ENCODE results near the gene MORN1. TPM values are rescaled to one million over a fixed set of nuclear protein-coding genes. Genes with fewer than 3 reads are reported as not detected.

Gene MORN1
- total RNA-seq, 1 donor = 13.4 TPM

DNA sequence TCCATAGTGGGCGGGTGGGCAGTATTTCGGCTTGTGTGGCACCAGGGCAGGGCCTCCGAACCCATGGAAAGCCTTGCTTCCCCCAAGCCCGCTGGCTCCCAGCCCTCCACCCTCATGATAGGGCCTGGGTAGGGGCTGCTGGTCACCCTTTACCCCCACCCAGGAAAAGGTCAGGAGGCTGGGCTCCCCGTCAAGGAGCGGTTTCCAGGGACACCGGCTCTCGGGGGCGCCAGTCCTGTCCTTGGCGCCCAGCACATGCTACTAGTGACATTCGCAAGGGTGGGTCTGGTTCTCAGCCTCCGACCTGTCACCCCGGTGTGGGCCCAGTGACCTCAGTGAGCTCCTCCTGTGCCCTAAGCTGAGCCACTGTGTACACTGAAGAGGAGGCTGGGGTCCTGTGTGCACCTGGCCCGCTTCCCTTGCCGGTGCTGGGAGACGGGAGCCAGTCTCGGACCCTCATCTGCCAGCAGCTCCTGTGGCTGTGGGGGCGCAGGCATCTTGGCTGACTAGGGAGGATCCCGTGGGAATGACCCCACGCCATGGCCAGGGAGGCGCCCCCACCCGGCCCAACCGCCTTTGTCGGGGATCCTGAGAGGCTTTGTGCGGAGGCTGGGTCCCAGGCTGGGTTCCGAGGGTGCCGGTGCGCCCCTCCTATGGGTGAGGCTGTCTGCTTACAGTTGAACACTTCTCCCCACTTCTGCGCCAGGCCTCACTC lies 108.6 kb downstream of the MORN1 start:
- peaks cover 80% of the 10 kb centered on the region for H3K79me2 ChIP-seq (ENCODE audit: insufficient read depth, low read length)
- no peak for DNase-seq (ENCODE audit: insufficient read length, low spot score, missing footprints)
- H3K9me3 ChIP-seq (ENCODE audit: low read depth, low read length) = peaks cover 1% of the 10 kb centered on the region
- H3K4me1 ChIP-seq (ENCODE audit: insufficient read depth, low read length) = peaks cover 18% of the 10 kb centered on the region
- no peak overlapping the region for H3K4me3 ChIP-seq (ENCODE audit: insufficient read depth, low read length)
- TF ChIP-seq, protein P1, sequence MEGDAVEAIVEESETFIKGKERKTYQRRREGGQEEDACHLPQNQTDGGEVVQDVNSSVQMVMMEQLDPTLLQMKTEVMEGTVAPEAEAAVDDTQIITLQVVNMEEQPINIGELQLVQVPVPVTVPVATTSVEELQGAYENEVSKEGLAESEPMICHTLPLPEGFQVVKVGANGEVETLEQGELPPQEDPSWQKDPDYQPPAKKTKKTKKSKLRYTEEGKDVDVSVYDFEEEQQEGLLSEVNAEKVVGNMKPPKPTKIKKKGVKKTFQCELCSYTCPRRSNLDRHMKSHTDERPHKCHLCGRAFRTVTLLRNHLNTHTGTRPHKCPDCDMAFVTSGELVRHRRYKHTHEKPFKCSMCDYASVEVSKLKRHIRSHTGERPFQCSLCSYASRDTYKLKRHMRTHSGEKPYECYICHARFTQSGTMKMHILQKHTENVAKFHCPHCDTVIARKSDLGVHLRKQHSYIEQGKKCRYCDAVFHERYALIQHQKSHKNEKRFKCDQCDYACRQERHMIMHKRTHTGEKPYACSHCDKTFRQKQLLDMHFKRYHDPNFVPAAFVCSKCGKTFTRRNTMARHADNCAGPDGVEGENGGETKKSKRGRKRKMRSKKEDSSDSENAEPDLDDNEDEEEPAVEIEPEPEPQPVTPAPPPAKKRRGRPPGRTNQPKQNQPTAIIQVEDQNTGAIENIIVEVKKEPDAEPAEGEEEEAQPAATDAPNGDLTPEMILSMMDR (IDR thresholded peaks at IDR 0.05; ENCODE audit: extremely low read depth, low read depth, low read length) = no peak
- no peak overlapping the region for H2AFZ ChIP-seq (ENCODE audit: low read length)
- peaks cover 7% of the 10 kb centered on the region for H3K36me3 ChIP-seq (ENCODE audit: insufficient read depth, low read length)
- no peak overlapping the region for H3K4me2 ChIP-seq (ENCODE audit: insufficient read depth, low read length)
- H4K20me1 ChIP-seq (ENCODE audit: insufficient read depth, low read length) = peaks cover 65% of the 10 kb centered on the region
- no peaks in the 10 kb centered on the region for H3K27me3 ChIP-seq (ENCODE audit: insufficient read depth, low read length)
- no peak overlapping the region for H3K27ac ChIP-seq (ENCODE audit: low read depth, low read length)

DNA sequence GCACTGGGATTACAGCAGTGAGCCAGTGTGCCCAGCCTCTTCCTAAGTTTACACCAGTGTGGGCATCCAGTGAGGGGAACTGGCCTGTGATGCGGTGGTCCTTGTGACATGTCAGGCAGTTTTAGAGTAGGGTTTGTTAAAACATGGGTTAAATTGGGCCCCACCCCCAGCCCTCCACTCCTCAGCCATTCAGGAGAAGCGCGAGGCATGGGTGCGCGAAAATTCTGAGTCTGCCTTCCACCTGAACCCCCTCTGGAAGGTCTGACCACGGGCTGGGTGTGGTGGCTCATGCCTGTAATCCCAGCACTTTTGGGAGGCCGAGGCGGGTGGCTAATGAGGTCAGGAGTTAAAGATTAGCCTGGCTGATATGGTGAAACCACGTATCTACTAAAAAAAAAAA lies 111.5 kb downstream of the MORN1 start:
- Histone ChIP-seq H3K4me2 (ENCODE audit: insufficient read depth, low read length) (no peak overlapping the region), H3K27ac (ENCODE audit: low read depth, low read length) (peak overlapping the region; percentile 42), H3K36me3 (ENCODE audit: insufficient read depth, low read length) (peaks cover 11% of the 10 kb centered on the region), H3K9me3 (ENCODE audit: low read depth, low read length) (peaks cover 2% of the 10 kb centered on the region), H3K4me1 (ENCODE audit: insufficient read depth, low read length) (peaks cover 40% of the 10 kb centered on the region), H2AFZ (ENCODE audit: low read length) (no peak overlapping the region), H3K4me3 (ENCODE audit: insufficient read depth, low read length) (no peak overlapping the region), H4K20me1 (ENCODE audit: insufficient read depth, low read length) (peaks cover 72% of the 10 kb centered on the region), H3K27me3 (ENCODE audit: insufficient read depth, low read length) (no peaks in the 10 kb centered on the region), H3K79me2 (ENCODE audit: insufficient read depth, low read length) (peaks cover 81% of the 10 kb centered on the region)
- no peak for DNase-seq (ENCODE audit: insufficient read length, low spot score, missing footprints)
- TF ChIP-seq, protein P1 (IDR thresholded peaks at IDR 0.05; ENCODE audit: extremely low read depth, low read depth, low read length) = no peak

DNA sequence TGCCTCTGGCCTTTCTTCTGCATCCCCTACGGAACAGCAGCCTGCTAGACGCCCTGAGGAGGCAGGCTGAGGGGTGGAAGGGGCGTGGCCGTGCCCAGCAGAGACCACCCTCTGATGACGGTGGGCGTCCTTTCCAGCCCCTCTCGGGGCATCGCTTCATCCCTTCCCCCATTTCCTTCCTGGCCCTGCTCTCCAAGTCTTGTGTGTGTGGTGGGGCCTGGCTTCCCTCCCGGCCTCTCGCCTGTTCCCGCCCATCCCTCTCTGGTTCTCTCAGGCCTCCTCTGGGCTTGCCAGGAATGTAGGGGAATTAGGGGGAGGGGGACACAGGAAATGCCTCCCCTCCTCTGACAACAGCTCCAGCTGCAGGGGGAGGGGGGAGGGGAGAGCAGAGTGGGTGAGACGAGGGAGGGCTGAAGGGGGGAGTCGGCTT lies 112.1 kb downstream of the MORN1 start:
- peaks cover 11% of the 10 kb centered on the region for H3K36me3 ChIP-seq (ENCODE audit: insufficient read depth, low read length)
- no peak overlapping the region for H2AFZ ChIP-seq (ENCODE audit: low read length)
- H3K27ac ChIP-seq (ENCODE audit: low read depth, low read length) = peak overlapping the region; percentile 42
- no peaks in the 10 kb centered on the region for H3K27me3 ChIP-seq (ENCODE audit: insufficient read depth, low read length)
- TF ChIP-seq, protein P1 (IDR thresholded peaks at IDR 0.05; ENCODE audit: extremely low read depth, low read depth, low read length) = no peak
- peaks cover 2% of the 10 kb centered on the region for H3K9me3 ChIP-seq (ENCODE audit: low read depth, low read length)
- DNase-seq (ENCODE audit: insufficient read length, low spot score, missing footprints) = peak; percentile 95
- peaks cover 71% of the 10 kb centered on the region for H4K20me1 ChIP-seq (ENCODE audit: insufficient read depth, low read length)
- peak overlapping the region; percentile 13 for H3K4me2 ChIP-seq (ENCODE audit: insufficient read depth, low read length)
- peaks cover 81% of the 10 kb centered on the region for H3K79me2 ChIP-seq (ENCODE audit: insufficient read depth, low read length)
- no peak overlapping the region for H3K4me3 ChIP-seq (ENCODE audit: insufficient read depth, low read length)
- H3K4me1 ChIP-seq (ENCODE audit: insufficient read depth, low read length) = peaks cover 45% of the 10 kb centered on the region

DNA sequence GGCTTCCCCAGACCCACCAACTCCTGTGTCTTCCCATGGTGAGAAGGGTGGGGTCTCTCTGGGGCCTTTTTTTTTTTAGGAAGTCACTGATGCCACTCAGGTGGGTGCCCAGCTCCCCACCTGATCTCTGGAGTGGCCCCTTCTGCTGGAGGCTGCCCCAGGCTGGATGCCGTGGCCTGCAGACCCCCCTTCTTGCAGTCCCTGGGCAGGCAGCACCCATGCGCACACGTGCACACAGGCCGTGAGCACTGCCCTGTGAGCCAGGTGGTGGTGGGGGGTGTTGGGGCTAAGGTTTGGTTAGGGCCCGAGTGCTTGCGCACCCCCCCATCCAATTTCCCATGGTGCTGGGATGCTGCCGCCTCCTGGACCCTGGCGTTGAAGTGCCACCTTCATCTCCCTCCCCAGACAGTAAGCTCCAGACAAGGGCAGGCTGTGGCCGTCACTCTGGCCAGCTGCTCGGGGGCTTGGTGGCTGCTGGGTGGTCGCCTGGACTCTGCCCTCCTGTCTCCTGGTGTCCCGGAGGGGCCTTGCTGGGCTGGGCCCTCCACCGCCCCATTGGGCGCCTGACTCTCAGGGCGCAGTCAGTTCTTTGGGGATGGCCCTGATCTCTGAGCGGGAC lies 112.7 kb downstream of the MORN1 start:
- Histone ChIP-seq H3K79me2 (ENCODE audit: insufficient read depth, low read length) (peaks cover 81% of the 10 kb centered on the region), H3K9me3 (ENCODE audit: low read depth, low read length) (peaks cover 2% of the 10 kb centered on the region), H3K4me3 (ENCODE audit: insufficient read depth, low read length) (no peak overlapping the region), H4K20me1 (ENCODE audit: insufficient read depth, low read length) (peaks cover 72% of the 10 kb centered on the region), H3K27ac (ENCODE audit: low read depth, low read length) (peak overlapping the region; percentile 42), H3K27me3 (ENCODE audit: insufficient read depth, low read length) (no peaks in the 10 kb centered on the region), H2AFZ (ENCODE audit: low read length) (no peak overlapping the region), H3K4me2 (ENCODE audit: insufficient read depth, low read length) (peak overlapping the region; percentile 13), H3K36me3 (ENCODE audit: insufficient read depth, low read length) (peaks cover 11% of the 10 kb centered on the region), H3K4me1 (ENCODE audit: insufficient read depth, low read length) (peaks cover 49% of the 10 kb centered on the region)
- TF ChIP-seq, protein P1 (IDR thresholded peaks at IDR 0.05; ENCODE audit: extremely low read depth, low read depth, low read length) = no peak
- DNase-seq (ENCODE audit: insufficient read length, low spot score, missing footprints) = no peak
